ENCODE results near the gene TRIM46. TPM values are rescaled to one million over a fixed set of nuclear protein-coding genes. Genes with fewer than 3 reads are reported as not detected.

Gene TRIM46
- total RNA-seq, 3 donors from 2014 or later, result 0.26 to 0.76 (median 0.39) TPM

DNA sequence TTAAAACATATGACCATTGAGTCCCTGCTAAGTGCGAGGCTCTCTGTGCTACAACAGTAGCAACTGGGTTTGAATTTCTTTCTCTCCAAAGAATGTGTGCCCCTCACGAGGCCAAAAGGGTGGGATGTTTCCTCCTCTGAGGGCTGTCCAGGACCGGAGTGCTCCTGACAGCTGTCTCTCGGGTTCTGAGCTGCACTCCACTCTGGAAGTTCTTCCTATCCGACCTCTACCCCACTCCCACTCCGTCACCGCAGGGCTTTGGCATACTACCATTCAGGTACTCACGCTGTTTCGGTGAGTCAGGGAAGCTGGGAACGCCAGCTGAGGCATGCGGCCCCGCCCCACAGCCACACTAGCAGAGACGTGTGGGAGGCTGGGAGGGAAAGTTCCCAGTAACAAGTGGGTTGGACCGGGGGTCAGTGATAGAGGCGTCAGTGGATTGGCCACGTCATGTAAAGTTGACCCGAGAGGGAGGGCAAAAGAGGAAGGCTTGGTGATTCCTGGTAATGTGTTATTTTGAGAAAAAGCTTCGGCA is 38.7 kb upstream of the TRIM46 start:
- intact Hi-C loops (cut with DNase I, micrococcal nuclease), result no loop called here
- TF ChIP-seq, protein P1, sequence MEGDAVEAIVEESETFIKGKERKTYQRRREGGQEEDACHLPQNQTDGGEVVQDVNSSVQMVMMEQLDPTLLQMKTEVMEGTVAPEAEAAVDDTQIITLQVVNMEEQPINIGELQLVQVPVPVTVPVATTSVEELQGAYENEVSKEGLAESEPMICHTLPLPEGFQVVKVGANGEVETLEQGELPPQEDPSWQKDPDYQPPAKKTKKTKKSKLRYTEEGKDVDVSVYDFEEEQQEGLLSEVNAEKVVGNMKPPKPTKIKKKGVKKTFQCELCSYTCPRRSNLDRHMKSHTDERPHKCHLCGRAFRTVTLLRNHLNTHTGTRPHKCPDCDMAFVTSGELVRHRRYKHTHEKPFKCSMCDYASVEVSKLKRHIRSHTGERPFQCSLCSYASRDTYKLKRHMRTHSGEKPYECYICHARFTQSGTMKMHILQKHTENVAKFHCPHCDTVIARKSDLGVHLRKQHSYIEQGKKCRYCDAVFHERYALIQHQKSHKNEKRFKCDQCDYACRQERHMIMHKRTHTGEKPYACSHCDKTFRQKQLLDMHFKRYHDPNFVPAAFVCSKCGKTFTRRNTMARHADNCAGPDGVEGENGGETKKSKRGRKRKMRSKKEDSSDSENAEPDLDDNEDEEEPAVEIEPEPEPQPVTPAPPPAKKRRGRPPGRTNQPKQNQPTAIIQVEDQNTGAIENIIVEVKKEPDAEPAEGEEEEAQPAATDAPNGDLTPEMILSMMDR (IDR thresholded peaks at IDR 0.05), result no peak
- Histone ChIP-seq H3K4me1 (ENCODE audit: low read depth) (peaks cover 44% of the 10 kb centered on the region), H3K36me3 (ENCODE audit: low read depth) (peaks cover 6% of the 10 kb centered on the region), H3K9me3 (no peaks in the 10 kb centered on the region), H3K4me3 (peak overlapping the region; percentile 46)
- DNase-seq, result peak; percentile 89 to 94 (median 90)
- peak; percentile 79 for ATAC-seq

DNA sequence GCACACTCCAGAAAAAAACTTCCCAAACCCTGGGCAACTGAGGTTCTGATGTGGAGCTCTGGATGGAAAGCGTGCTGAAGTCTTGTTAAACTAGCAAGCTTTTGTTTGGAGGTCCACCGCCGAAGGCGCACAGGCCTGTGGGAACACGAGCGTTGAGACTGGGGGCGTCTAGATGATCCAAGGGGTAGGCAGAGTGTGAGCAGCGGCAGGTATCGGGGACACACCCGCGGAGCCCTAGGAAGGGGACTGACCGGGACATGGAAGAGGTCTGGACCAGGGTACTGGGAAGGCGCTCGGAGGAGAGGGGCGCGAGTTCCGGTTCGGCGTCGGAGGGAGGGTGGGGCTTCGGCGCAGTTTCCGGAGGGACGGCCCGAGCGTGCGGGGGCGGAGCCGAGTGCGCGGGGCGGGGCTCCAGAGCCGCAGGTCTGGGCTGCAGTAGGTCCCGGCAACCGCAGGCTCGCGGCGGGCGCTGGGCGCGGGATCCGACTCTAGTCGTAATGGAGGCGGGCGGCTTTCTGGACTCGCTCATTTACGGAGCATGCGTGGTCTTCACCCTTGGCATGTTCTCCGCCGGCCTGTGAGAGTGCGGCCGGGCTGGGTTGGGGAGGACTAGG is 38.1 kb upstream of the TRIM46 start, which contains the start of gene SLC50A1:
Gene SLC50A1 (plus strand): TSS at position 438 of the 614 bp plus-strand sequence. CDS start 60 bp downstream, at position 498.
- intact Hi-C loops (cut with DNase I, micrococcal nuclease), result no loop called here
- TF ChIP-seq, protein P1 (IDR thresholded peaks at IDR 0.05), result peak; percentile 8
- ATAC-seq (peak; percentile 87), DNase-seq (peak; percentile 96 to 97 (median 96))
- peak within 1 kb of the TSS; percentile 46 for H3K4me3 ChIP-seq
- peaks cover 6% of the 10 kb centered on the region for H3K36me3 ChIP-seq (ENCODE audit: low read depth)
- no peaks in the 10 kb centered on the region for H3K9me3 ChIP-seq
- peaks cover 45% of the 10 kb centered on the region for H3K4me1 ChIP-seq (ENCODE audit: low read depth)

- DNase-seq (peak; percentile 64 to 69 (median 65)), ATAC-seq (peak; percentile 10)
- Histone ChIP-seq H3K9me3 (no peaks in the 10 kb centered on the region), H3K4me3 (no peak overlapping the region), H3K4me1 (ENCODE audit: low read depth) (peaks cover 45% of the 10 kb centered on the region), H3K36me3 (ENCODE audit: low read depth) (peaks cover 6% of the 10 kb centered on the region)
- TF ChIP-seq, protein P1 (IDR thresholded peaks at IDR 0.05), result no peak
- intact Hi-C loops (cut with DNase I, micrococcal nuclease), result no loop called here
Observed at GRCh38 chr1:155136748-155137147, 36.9 kb upstream of the TRIM46 start.

- no peak for DNase-seq
- TF ChIP-seq, protein P1 (IDR thresholded peaks at IDR 0.05), result no peak
- Histone ChIP-seq H3K9me3 (no peaks in the 10 kb centered on the region), H3K4me1 (ENCODE audit: low read depth) (peaks cover 45% of the 10 kb centered on the region), H3K4me3 (no peak overlapping the region), H3K36me3 (ENCODE audit: low read depth) (peaks cover 6% of the 10 kb centered on the region)
- intact Hi-C loops (cut with DNase I, micrococcal nuclease), result no loop called here
- ATAC-seq, result no peak
Observed at GRCh38 chr1:155137154-155137949, 36.3 kb upstream of the TRIM46 start.

DNA sequence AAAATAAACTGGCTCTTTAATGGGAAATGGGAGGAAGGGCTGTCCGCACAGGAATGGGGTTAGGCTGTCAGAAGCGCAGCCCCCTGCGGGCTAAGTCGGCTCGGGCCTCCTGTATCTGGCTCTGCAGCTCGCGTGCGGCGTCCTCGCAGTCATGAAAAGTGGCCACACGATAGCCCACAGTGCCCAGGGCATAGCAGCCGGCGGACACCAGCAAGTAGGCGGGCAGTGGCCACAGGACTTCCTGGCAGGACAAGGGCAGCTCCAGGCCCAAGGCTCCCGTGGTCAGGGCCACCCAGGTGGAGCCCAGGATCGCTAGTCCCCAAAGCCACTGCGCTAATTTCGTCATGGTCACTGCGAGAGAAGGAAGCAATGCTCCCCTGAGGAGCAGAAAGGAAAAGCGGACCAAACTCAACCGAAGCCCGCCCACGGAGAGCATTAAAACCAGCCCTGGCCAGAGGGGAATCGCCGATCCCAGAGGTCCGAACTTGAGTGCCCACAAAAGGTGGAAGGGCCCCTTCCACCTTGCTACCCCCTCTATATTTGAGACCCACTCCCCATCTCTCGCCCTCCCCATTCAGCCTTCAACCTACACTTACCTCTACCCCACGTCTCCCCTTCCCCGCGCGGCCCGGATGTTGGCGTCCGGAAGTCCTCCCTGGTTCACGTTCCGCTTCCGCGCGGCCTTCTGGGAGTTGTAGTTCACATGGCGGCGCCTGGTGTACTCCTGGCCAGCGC is 33.6 kb upstream of the TRIM46 start, which contains the start of gene DPM3:
Gene DPM3 (minus strand): TSS at position 637 of the 735 bp plus-strand sequence. CDS start 291 bp downstream, at position 346.
- ATAC-seq, result peak; percentile 69
- peak; percentile 94 to 95 (median 95) for DNase-seq
- intact Hi-C loops (cut with DNase I, micrococcal nuclease), result no loop called here
- Histone ChIP-seq H3K4me1 (ENCODE audit: low read depth) (peaks cover 29% of the 10 kb centered on the region), H3K36me3 (ENCODE audit: low read depth) (no peaks in the 10 kb centered on the region), H3K4me3 (peak within 1 kb of the TSS; percentile 53), H3K9me3 (no peaks in the 10 kb centered on the region)
- TF ChIP-seq, protein P1 (IDR thresholded peaks at IDR 0.05), result no peak
